ENCODE measurements around the gene POLR1B. TPM values are rescaled to one million over a fixed set of nuclear protein-coding genes. Genes with fewer than 3 reads are reported as not detected.
A peak's percentile ranks its signal among the peaks of the same experiment; 100 is the strongest.

POLR1B gene
- polyA plus RNA-seq, 1 of the 3 experiments (the other 2 are of a cell fraction) = 13.4 TPM

DNA sequence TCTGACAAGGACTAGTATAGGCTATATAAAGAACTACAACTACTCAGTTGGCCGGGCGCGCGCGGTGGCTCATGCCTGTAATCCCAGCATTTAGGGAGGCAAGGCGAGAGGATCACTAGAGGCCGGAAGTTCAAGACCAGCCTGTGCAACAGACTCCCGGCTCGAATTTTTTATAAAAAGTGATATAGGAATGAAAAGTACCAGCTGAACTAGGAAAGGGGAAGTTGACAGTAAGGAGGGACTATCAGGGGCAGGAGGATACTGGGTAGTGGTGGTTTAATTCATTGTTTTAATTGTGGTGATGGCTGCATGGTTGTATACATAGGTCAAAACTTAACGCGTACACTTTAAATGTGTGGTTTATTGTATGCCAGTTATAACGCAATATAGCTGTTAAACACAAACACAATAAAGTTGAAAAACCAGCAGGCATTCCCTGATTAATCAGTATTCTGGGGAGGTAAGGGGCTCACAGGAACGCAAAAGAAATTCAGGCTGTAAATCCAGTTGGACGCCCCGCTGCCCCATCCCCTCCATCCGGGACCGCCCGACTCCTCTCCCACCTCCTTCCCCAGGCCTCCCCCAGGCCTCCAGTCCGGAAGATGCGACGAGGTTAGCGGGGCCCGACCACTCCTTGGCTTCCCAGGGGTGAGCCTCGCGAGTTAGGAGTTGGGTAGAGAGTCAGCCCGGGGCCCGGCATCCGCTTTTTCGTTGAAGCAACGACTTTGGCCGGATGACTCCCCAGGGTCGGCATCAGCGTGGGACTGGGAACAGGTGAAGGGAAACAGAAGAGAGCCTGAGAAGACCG lies 746 bp upstream of the POLR1B start (continued):
- TF ChIP-seq, protein P1, sequence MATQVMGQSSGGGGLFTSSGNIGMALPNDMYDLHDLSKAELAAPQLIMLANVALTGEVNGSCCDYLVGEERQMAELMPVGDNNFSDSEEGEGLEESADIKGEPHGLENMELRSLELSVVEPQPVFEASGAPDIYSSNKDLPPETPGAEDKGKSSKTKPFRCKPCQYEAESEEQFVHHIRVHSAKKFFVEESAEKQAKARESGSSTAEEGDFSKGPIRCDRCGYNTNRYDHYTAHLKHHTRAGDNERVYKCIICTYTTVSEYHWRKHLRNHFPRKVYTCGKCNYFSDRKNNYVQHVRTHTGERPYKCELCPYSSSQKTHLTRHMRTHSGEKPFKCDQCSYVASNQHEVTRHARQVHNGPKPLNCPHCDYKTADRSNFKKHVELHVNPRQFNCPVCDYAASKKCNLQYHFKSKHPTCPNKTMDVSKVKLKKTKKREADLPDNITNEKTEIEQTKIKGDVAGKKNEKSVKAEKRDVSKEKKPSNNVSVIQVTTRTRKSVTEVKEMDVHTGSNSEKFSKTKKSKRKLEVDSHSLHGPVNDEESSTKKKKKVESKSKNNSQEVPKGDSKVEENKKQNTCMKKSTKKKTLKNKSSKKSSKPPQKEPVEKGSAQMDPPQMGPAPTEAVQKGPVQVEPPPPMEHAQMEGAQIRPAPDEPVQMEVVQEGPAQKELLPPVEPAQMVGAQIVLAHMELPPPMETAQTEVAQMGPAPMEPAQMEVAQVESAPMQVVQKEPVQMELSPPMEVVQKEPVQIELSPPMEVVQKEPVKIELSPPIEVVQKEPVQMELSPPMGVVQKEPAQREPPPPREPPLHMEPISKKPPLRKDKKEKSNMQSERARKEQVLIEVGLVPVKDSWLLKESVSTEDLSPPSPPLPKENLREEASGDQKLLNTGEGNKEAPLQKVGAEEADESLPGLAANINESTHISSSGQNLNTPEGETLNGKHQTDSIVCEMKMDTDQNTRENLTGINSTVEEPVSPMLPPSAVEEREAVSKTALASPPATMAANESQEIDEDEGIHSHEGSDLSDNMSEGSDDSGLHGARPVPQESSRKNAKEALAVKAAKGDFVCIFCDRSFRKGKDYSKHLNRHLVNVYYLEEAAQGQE (IDR thresholded peaks at IDR 0.05; ENCODE audit: low read depth, low read length) = no peak
- TF ChIP-seq NRF1 (IDR thresholded peaks at IDR 0.05; ENCODE audit: low read depth, low read length) (no peak), POLR2AphosphoS5 (IDR thresholded peaks at IDR 0.05; ENCODE audit: low read depth, low read length) (peak; percentile 75), GABPA (IDR thresholded peaks at IDR 0.05; ENCODE audit: low read depth) (no peak), EZH2phosphoT487 (IDR thresholded peaks at IDR 0.05; ENCODE audit: borderline replicate concordance, low read depth) (no peak), USF2 (IDR thresholded peaks at IDR 0.05; ENCODE audit: borderline replicate concordance, low read depth, low read length) (no peak), FOXJ3 (CRISPR knock-in tag; IDR thresholded peaks at IDR 0.05) (no peak), ELF1 (IDR thresholded peaks at IDR 0.05) (peak; percentile 73; the same call in 1 of the 2 replicates), MEF2A (IDR thresholded peaks at IDR 0.05; ENCODE audit: borderline replicate concordance, low read depth) (no peak), FOSL2 (IDR thresholded peaks at IDR 0.05; ENCODE audit: borderline replicate concordance, low read depth) (no peak), MXI1 (IDR thresholded peaks at IDR 0.05; ENCODE audit: low read depth, low read length) (no peak)
- TF ChIP-seq, protein P2, sequence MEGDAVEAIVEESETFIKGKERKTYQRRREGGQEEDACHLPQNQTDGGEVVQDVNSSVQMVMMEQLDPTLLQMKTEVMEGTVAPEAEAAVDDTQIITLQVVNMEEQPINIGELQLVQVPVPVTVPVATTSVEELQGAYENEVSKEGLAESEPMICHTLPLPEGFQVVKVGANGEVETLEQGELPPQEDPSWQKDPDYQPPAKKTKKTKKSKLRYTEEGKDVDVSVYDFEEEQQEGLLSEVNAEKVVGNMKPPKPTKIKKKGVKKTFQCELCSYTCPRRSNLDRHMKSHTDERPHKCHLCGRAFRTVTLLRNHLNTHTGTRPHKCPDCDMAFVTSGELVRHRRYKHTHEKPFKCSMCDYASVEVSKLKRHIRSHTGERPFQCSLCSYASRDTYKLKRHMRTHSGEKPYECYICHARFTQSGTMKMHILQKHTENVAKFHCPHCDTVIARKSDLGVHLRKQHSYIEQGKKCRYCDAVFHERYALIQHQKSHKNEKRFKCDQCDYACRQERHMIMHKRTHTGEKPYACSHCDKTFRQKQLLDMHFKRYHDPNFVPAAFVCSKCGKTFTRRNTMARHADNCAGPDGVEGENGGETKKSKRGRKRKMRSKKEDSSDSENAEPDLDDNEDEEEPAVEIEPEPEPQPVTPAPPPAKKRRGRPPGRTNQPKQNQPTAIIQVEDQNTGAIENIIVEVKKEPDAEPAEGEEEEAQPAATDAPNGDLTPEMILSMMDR (IDR thresholded peaks at IDR 0.05) = no peak
- TF ChIP-seq, protein P3, sequence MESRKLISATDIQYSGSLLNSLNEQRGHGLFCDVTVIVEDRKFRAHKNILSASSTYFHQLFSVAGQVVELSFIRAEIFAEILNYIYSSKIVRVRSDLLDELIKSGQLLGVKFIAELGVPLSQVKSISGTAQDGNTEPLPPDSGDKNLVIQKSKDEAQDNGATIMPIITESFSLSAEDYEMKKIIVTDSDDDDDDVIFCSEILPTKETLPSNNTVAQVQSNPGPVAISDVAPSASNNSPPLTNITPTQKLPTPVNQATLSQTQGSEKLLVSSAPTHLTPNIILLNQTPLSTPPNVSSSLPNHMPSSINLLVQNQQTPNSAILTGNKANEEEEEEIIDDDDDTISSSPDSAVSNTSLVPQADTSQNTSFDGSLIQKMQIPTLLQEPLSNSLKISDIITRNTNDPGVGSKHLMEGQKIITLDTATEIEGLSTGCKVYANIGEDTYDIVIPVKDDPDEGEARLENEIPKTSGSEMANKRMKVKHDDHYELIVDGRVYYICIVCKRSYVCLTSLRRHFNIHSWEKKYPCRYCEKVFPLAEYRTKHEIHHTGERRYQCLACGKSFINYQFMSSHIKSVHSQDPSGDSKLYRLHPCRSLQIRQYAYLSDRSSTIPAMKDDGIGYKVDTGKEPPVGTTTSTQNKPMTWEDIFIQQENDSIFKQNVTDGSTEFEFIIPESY (IDR thresholded peaks at IDR 0.05; ENCODE audit: borderline replicate concordance, low read depth) = no peak
